K562 (cell line): ENCODE measurements around the gene SPTLC1. TPM values are rescaled to one million over a fixed set of nuclear protein-coding genes. Genes with fewer than 3 reads are reported as not detected.

Experiments
- ATAC-seq: fragments of 200-7000 bp; cut with Tn5 transposase; 3 replicates; pipeline ENCODE4 v1.9.1; 2020; ENCODE audit warnings: moderate library complexity
- BruUV-seq: library from RNA; stranded (reverse); fragments of 400-500 nt; replicated peaks from 2 replicates; lab custom pipeline; 2021; lab: Mats Ljungman, UMichigan
- CTCF ChIA-PET: fragments of 300-600 bp; formaldehyde crosslinking; extraction: SDS; loops from one replicate; lab custom pipeline; 2021; ENCODE audit warnings: low intra/inter-chr PET ratio; lab: Yijun Ruan, JAX
- POLR2A ChIA-PET: fragments of 300-600, 350-650 bp; sonication (Branson Sonifier 250); formaldehyde crosslinking; extraction: SDS; loops from one replicate; lab custom pipeline; 2021; ENCODE audit warnings: antibody characterized with exemption, inconsistent platforms; lab: Yijun Ruan, JAX
- DNase-seq, 4 experiments: peaks; one replicate each; pipeline versions ENCODE4 v3.0.0 to v3.0.0-alpha.2; 2011 to 2018; ENCODE audit warnings: low spot score in 3 of 4, mixed read lengths in 3 of 4; ENCODE audit errors: extremely low read depth in 1 of 4
- FAIRE-seq: peaks from 2 replicates; lab custom pipeline; 2011; peaks lifted over from hg19 to GRCh38; lab: Jason Lieb, UNC
- H2AFZ ChIP-seq: 2 replicates; pipeline ENCODE4 v1.6.0; 2011; ENCODE audit warnings: low read depth, low read length, control low read depth, inconsistent platforms
- H3K27ac ChIP-seq: fragments of 200-600 bp; 3 replicates; pipeline ENCODE4 v1.8.0; 2011; ENCODE audit warnings: low read depth, mild to moderate bottlenecking, control low read depth, inconsistent platforms, low read length, moderate library complexity, mixed read lengths; ENCODE audit errors: extremely low read depth
- H3K27me3 ChIP-seq, 2 experiments: fragments of 300-600 bp in 1 of 2; 2 replicates in 1 of 2; 3 replicates in 1 of 2; pipeline versions ENCODE4 v1.6.0 to v1.8.0; 2011; ENCODE audit warnings: inconsistent platforms in 2 of 2, low read length in 2 of 2, mild to moderate bottlenecking in 1 of 2, mixed read lengths in 1 of 2, moderate library complexity in 1 of 2; ENCODE audit not compliant: control insufficient read depth in 2 of 2, insufficient read depth in 2 of 2
- H3K36me3 ChIP-seq: fragments of 300-600 bp; 3 replicates; pipeline ENCODE4 v1.8.0; 2011; ENCODE audit warnings: mild to moderate bottlenecking, low read length, inconsistent platforms; ENCODE audit not compliant: control insufficient read depth, insufficient read depth
- H3K4me1 ChIP-seq, 2 experiments: fragments of 200-600 bp in 1 of 2; replicated peaks in 1 of 2; 2 replicates in 1 of 2; 3 replicates in 1 of 2; pipeline versions ENCODE4 v1.5.1 to v1.8.0; 2011; ENCODE audit warnings: inconsistent platforms in 2 of 2, low read length in 2 of 2, mild to moderate bottlenecking in 1 of 2, mixed read lengths in 1 of 2, moderate library complexity in 1 of 2; ENCODE audit not compliant: control insufficient read depth in 2 of 2, insufficient read depth in 2 of 2
- H3K4me2 ChIP-seq: 2 replicates; pipeline ENCODE4 v1.6.1; 2011; ENCODE audit warnings: low read length, control low read depth, inconsistent platforms, mixed read lengths; ENCODE audit not compliant: insufficient read depth
- H3K4me3 ChIP-seq: fragments of 200-600 bp; sonication (generic), shearing (Covaris generic); 2 replicates; pipeline ENCODE4 v1.5.1; 2016; ENCODE audit warnings: control low read depth, inconsistent platforms
- H3K79me2 ChIP-seq: fragments of 200-600 bp; 3 replicates; pipeline ENCODE4 v1.8.0; 2011; ENCODE audit warnings: low read length, inconsistent platforms; ENCODE audit not compliant: control insufficient read depth, insufficient read depth
- H3K9ac ChIP-seq, 2 experiments: 2 replicates each; pipeline versions ENCODE4 v1.6.0 to v1.6.1; 2011; ENCODE audit warnings: low read depth in 2 of 2, low read length in 2 of 2, control low read depth in 1 of 2, inconsistent platforms in 1 of 2, mild to moderate bottlenecking in 1 of 2, mixed read lengths in 1 of 2; ENCODE audit not compliant: insufficient read depth in 1 of 2
- H3K9me1 ChIP-seq: one replicate; pipeline ENCODE4 v1.6.0; 2011; ENCODE audit warnings: inconsistent platforms, mild to moderate bottlenecking, low read length, moderate library complexity; ENCODE audit not compliant: control insufficient read depth, insufficient read depth
- H3K9me3 ChIP-seq: replicated peaks from 2 replicates; pipeline ENCODE4 v1.5.1; 2011; ENCODE audit warnings: low read depth, low read length, inconsistent platforms; ENCODE audit not compliant: control insufficient read depth, insufficient read depth
- H4K20me1 ChIP-seq: replicated peaks from 2 replicates; pipeline ENCODE4 v1.6.1; 2011; ENCODE audit warnings: low read length, inconsistent platforms, mixed read lengths; ENCODE audit not compliant: control insufficient read depth, insufficient read depth
- CBX8 ChIP-seq: fragments of 200-600 bp; sonication (generic); IDR thresholded peaks from 2 replicates; pipeline ENCODE4 v1.6.1; 2012; ENCODE audit warnings: borderline replicate concordance, mixed run types, low read depth, mild to moderate bottlenecking, moderate library complexity, mixed read lengths, low read length, control low read depth, inconsistent platforms; ENCODE audit not compliant: poor library complexity, severe bottlenecking; ENCODE audit errors: extremely low read depth
- CSDE1 ChIP-seq, 2 experiments: fragments of 450-650 bp; IDR thresholded peaks; 2 replicates each; pipeline ENCODE4 v1.6.1; 2016; ENCODE audit warnings: mild to moderate bottlenecking in 1 of 2
- FOXM1 ChIP-seq, 2 experiments: fragments of 450-650 bp in 1 of 2; sonication (generic) in 1 of 2; formaldehyde crosslinking in 1 of 2; IDR thresholded peaks; 2 replicates each; pipeline versions ENCODE4 v1.6.1 to v1.9.0; 2017 to 2022; ENCODE audit warnings: low read depth in 2 of 2, mild to moderate bottlenecking in 2 of 2, missing genetic modification reagents in 1 of 2, moderate library complexity in 1 of 2
- GABPB1 ChIP-seq: sonication (generic); formaldehyde crosslinking; IDR thresholded peaks from 2 replicates; pipeline ENCODE4 v1.8.0; 2022; ENCODE audit warnings: mild to moderate bottlenecking, missing genetic modification reagents
- GTF2A2 ChIP-seq: IDR thresholded peaks from 2 replicates; pipeline ENCODE4 v1.6.1; 2016; ENCODE audit warnings: mild to moderate bottlenecking, missing genetic modification characterization, missing compliant biosample characterization
- HMGXB4 ChIP-seq: sonication (generic); formaldehyde crosslinking; IDR thresholded peaks from 2 replicates; pipeline ENCODE4 v1.8.1; 2023; ENCODE audit warnings: mild to moderate bottlenecking, missing genetic modification reagents
- NCOA2 ChIP-seq, 2 experiments: fragments of 450-650 bp; IDR thresholded peaks; 2 replicates each; pipeline ENCODE4 v1.6.1; 2018; ENCODE audit warnings: mild to moderate bottlenecking in 2 of 2, moderate library complexity in 1 of 2; ENCODE audit not compliant: partially characterized antibody in 2 of 2
- POLR2AphosphoS2 ChIP-seq: IDR thresholded peaks from 2 replicates; pipeline ENCODE4 v1.6.1; 2012; ENCODE audit warnings: low read length, improper control_type of control experiment
- POLR3A ChIP-seq: IDR thresholded peaks from 2 replicates; pipeline ENCODE4 v1.6.1; 2011; ENCODE audit warnings: borderline replicate concordance, mild to moderate bottlenecking, moderate library complexity; ENCODE audit not compliant: insufficient read length, insufficient read depth; ENCODE audit errors: extremely low read depth
- PURB ChIP-seq: sonication (generic); formaldehyde crosslinking; IDR thresholded peaks from 2 replicates; pipeline ENCODE4 v1.9.0; 2021; ENCODE audit warnings: low read depth, mild to moderate bottlenecking, missing genetic modification reagents
- RNF2 ChIP-seq: sonication (generic); IDR thresholded peaks from 2 replicates; pipeline ENCODE4 v1.6.1; 2016
- SAP30 ChIP-seq: fragments of 200-600 bp; sonication (generic); IDR thresholded peaks from 2 replicates; pipeline ENCODE4 v1.6.1; 2012; ENCODE audit warnings: borderline replicate concordance, low read depth, mild to moderate bottlenecking, moderate library complexity, low read length, control low read depth, inconsistent platforms; ENCODE audit not compliant: insufficient read depth, poor library complexity, severe bottlenecking
- ZMIZ1 ChIP-seq, 2 experiments: fragments of 150-350 bp in 1 of 2; IDR thresholded peaks; 2 replicates each; pipeline ENCODE4 v1.6.1; 2012 to 2016; ENCODE audit warnings: low read depth in 2 of 2, low read length in 2 of 2, mild to moderate bottlenecking in 1 of 2, moderate library complexity in 1 of 2
- ZNF12 ChIP-seq: sonication (generic); formaldehyde crosslinking; IDR thresholded peaks from 2 replicates; pipeline ENCODE4 v1.4.0; 2020; ENCODE audit warnings: mild to moderate bottlenecking, missing genetic modification reagents
- ZNF174 ChIP-seq: fragments of 250-450 bp; sonication (Bioruptor Pico); IDR thresholded peaks from 2 replicates; pipeline ENCODE4 v1.4.0; 2020; ENCODE audit warnings: mild to moderate bottlenecking
- ZNF780A ChIP-seq: fragments of 250-450 bp; sonication (Bioruptor Pico); IDR thresholded peaks from 2 replicates; pipeline ENCODE4 v1.5.0; 2021; ENCODE audit warnings: mild to moderate bottlenecking
- ZNF830 ChIP-seq: fragments of 250-450 bp; sonication (Bioruptor Pico); IDR thresholded peaks from 2 replicates; pipeline ENCODE4 v1.5.0; 2021; ENCODE audit warnings: mild to moderate bottlenecking
- WGBS: fragments of 100-300 bp; shearing (Covaris generic); methylation state at CpG from one replicate; pipeline ENCODE4 v1.1.6; 2016; ENCODE audit warnings: low coverage, mixed read lengths; ENCODE audit not compliant: insufficient coverage; ENCODE audit errors: missing lambda C conversion rate; 5-methylcytosine and 5-hydroxymethylcytosine counted together
- in situ Hi-C: fragments of 300-500 bp; cut with MboI; formaldehyde crosslinking; loops from 4 replicates; pipeline ENCODE4 v1.15.0; 2018; ENCODE audit warnings: inconsistent platforms, mixed read lengths
- intact Hi-C: fragments of 100-400 bp; cut with micrococcal nuclease; formaldehyde crosslinking; loops from 2 replicates; pipeline ENCODE4 v1.14.2; 2022
- polyA plus RNA-seq, 8 experiments: library from polyadenylated mRNA; depleted of rRNA in 4 of 8; stranded (reverse) in 5 of 8; unstranded in 3 of 8; fragments of >200 nt; fragmentation: Nextera tagmentation in 2 of 8; fragmentation: Illumina TruSeq in 1 of 8; extraction: Ambion mirVana in 2 of 8; extraction: Trizol in 1 of 8; gene quantifications; 2 replicates each; pipeline versions ENCODE4 v1.2.1 to v1.2.3, GENCODE V29; 2011 to 2014; ENCODE audit warnings: inconsistent platforms in 1 of 8, missing spikeins in 1 of 8
- total RNA-seq, 7 experiments: library from RNA; depleted of rRNA in 6 of 7; stranded (reverse); fragments of >200 nt in 6 of 7; fragmentation: Illumina TruSeq in 2 of 7; extraction: Trizol in 2 of 7; gene quantifications; 2 replicates each; pipeline versions ENCODE4 v1.2.1 to v1.2.3, GENCODE V29; 2011 to 2021; ENCODE audit warnings: low replicate concordance in 1 of 7

The SPTLC1 gene
- total and polyA plus RNA-seq, 9 of the 15 experiments (the other 6 are each of a cell fraction or from before 2014, with no cell fraction given) = 58.8 to 125 (median 84.5) TPM

GRCh38 chr9:92033307-92033706 is 81.9 kb downstream of the SPTLC1 start (continued):
- TF ChIP-seq ZMIZ1 (IDR thresholded peaks at IDR 0.05; ENCODE audit: low read depth in 2 of 2, low read length in 2 of 2) (no peak), GABPB1 (CRISPR knock-in tag) (no peak), ZNF174 (CRISPR knock-in tag) (no peak), CBX8 (no peak)

- ChIA-PET POLR2A (no interaction called here), CTCF (no interaction called here)
- BruUV-seq = no TSS peak
- DNase-seq (no peak), FAIRE-seq (no peak), ATAC-seq (no peak)
- H3K9ac ChIP-seq = no peak overlapping the region
- H3K4me3 ChIP-seq = no peak overlapping the region
- H3K4me1 ChIP-seq = no peaks in the 10 kb centered on the region
- WGBS = 94% methylated on average over 5 of the region's 5 CpGs
- no peaks in the 10 kb centered on the region for H3K9me3 ChIP-seq
- H3K36me3 ChIP-seq = peaks cover 65% of the 10 kb centered on the region; the same call in 2 of the 3 replicates
- in situ Hi-C loops (no loop called here), intact Hi-C loops (no loop called here)
- H3K9me1 ChIP-seq = no peaks in the 10 kb centered on the region
- H4K20me1 ChIP-seq = no peaks in the 10 kb centered on the region
- no peaks in the 10 kb centered on the region for H3K79me2 ChIP-seq
- H3K27me3 ChIP-seq = no peaks in the 10 kb centered on the region
- no peak overlapping the region for H3K27ac ChIP-seq
- H3K4me2 ChIP-seq = no peak overlapping the region
- H2AFZ ChIP-seq = no peak overlapping the region
- TF ChIP-seq ZNF780A (CRISPR knock-in tag) (no peak), POLR3A (no peak), PURB (CRISPR knock-in tag) (no peak), RNF2 (no peak), GTF2A2 (no peak), ZNF12 (CRISPR knock-in tag) (no peak), CSDE1 (IDR thresholded peaks at IDR 0.05) (no peak), HMGXB4 (CRISPR knock-in tag) (no peak), FOXM1 (IDR thresholded peaks at IDR 0.05; ENCODE audit: low read depth) (no peak), FOXM1 (CRISPR knock-in tag; IDR thresholded peaks at IDR 0.05; ENCODE audit: low read depth) (no peak), SAP30 (no peak), ZNF830 (no peak), POLR2AphosphoS2 (no peak), NCOA2 (IDR thresholded peaks at IDR 0.05; ENCODE audit: partially characterized antibody in 2 of 2) (no peak)
Measured at GRCh38 chr9:92032891-92033290, 82.3 kb downstream of the SPTLC1 start.
